Gastrocnemius medialis (tissue), 4 donors: Measurements from ENCODE around the gene ARHGAP42. TPM values are rescaled to one million over a fixed set of nuclear protein-coding genes. Genes with fewer than 3 reads are reported as not detected.

ENCODE experiments used
- ATAC-seq, 2 donors: fragments of 150-250 bp; one replicate each; pipeline ENCODE4 v1.9.1; 2016
- DNase-seq, 2 donors: peaks; one replicate each; pipeline ENCODE4 v3.0.0-alpha.2; 2019
- H3K27ac ChIP-seq, 4 donors: fragments of 200-600 bp; sonication (generic); 1 replicate in 1 of 4; 2 replicates in 3 of 4; pipeline ENCODE4 v1.5.1; 2016 to 2018; ENCODE audit warnings: mild to moderate bottlenecking in 2 of 4, moderate library complexity in 1 of 4
- H3K27me3 ChIP-seq, 3 donors: fragments of 200-600 bp; sonication (generic) in 2 of 3; 1 replicate in 1 of 3; 2 replicates in 2 of 3; pipeline versions ENCODE4 v1.5.1 to v1.6.0; 2016 to 2019; ENCODE audit warnings: mild to moderate bottlenecking in 1 of 3, moderate library complexity in 1 of 3
- H3K36me3 ChIP-seq, 2 donors: fragments of 200-600 bp; sonication (generic) in 1 of 2; one replicate each; pipeline ENCODE4 v1.5.1; 2017 to 2018
- H3K4me1 ChIP-seq, 2 donors: fragments of 200-600 bp; sonication (generic) in 1 of 2; one replicate each; pipeline ENCODE4 v1.5.1; 2016 to 2017; ENCODE audit warnings: mild to moderate bottlenecking in 2 of 2
- H3K4me3 ChIP-seq, 4 donors: fragments of 200-600 bp; sonication (generic) in 3 of 4; 1 replicate in 1 of 4; 2 replicates in 3 of 4; pipeline ENCODE4 v1.5.1; 2016 to 2019; ENCODE audit warnings: mild to moderate bottlenecking in 2 of 4
- H3K9me3 ChIP-seq, 3 donors: fragments of 200-600 bp; sonication (generic) in 2 of 3; 1 replicate in 1 of 3; 2 replicates in 2 of 3; pipeline ENCODE4 v1.5.1; 2016 to 2019
- CTCF ChIP-seq, 5 experiments: fragments of 450-650 bp in 3 of 5; fragments of 200-600 bp in 2 of 5; sonication (generic) in 2 of 5; IDR thresholded peaks in 4 of 5; conservative IDR thresholded peaks in 1 of 5; 1 replicate in 4 of 5; 2 replicates in 1 of 5; pipeline ENCODE4 v1.5.1; 2016 to 2019; ENCODE audit warnings: antibody characterized with exemption in 5 of 5, mild to moderate bottlenecking in 3 of 5, moderate library complexity in 3 of 5
- POLR2A ChIP-seq, 2 donors: fragments of 450-650 bp; IDR thresholded peaks; one replicate each; pipeline ENCODE4 v1.6.1; 2017; ENCODE audit warnings: antibody characterized with exemption in 2 of 2, mild to moderate bottlenecking in 2 of 2, moderate library complexity in 2 of 2
- in situ Hi-C, 4 donors: fragments of 200-750 bp; cut with MboI; loops; one replicate each; pipeline versions ENCODE4 v1.15.0 to v1.8.0; 2017; ENCODE audit warnings: low sequenced_read_pairs in 4 of 4
- intact Hi-C: fragments of 100-400 bp; cut with DNase I; formaldehyde crosslinking; loops from one replicate; pipeline ENCODE4 v1.15.1; 2023; ENCODE audit warnings: low total_unique reads
- total RNA-seq, 4 donors: library from RNA; depleted of rRNA; stranded (reverse); fragments of >200 nt; gene quantifications; one replicate each; pipeline versions ENCODE4 v1.1.0 to v1.2.3, GENCODE V29; 2016

ARHGAP42 gene
- total RNA-seq, 4 donors from 2014 or later: 6.0 to 13.9 (median 10.2) TPM

- H3K27me3 ChIP-seq: no peaks in the 10 kb centered on the region
- H3K9me3 ChIP-seq: no peaks in the 10 kb centered on the region
- DNase-seq (no peak), ATAC-seq (no peak)
- H3K4me1 ChIP-seq: no peaks in the 10 kb centered on the region
- intact Hi-C loops (no loop called here), in situ Hi-C loops (no loop called here)
- H3K4me3 ChIP-seq: no peak overlapping the region
- no peak for TF ChIP-seq POLR2A (IDR thresholded peaks at IDR 0.05)
- TF ChIP-seq CTCF (IDR thresholded peaks at IDR 0.05 in 4 of 5, conservative IDR thresholded peaks at IDR 0.05 in 1 of 5): no peak
- H3K27ac ChIP-seq: no peak overlapping the region
- H3K36me3 ChIP-seq: no peaks in the 10 kb centered on the region
Observed at GRCh38 chr11:100955318-100955717, 268.2 kb downstream of the ARHGAP42 start.

- H3K36me3 ChIP-seq: no peaks in the 10 kb centered on the region
- H3K4me1 ChIP-seq: no peaks in the 10 kb centered on the region
- ATAC-seq (no peak), DNase-seq (no peak)
- no peak overlapping the region for H3K27ac ChIP-seq
- TF ChIP-seq CTCF (IDR thresholded peaks at IDR 0.05 in 4 of 5, conservative IDR thresholded peaks at IDR 0.05 in 1 of 5) (no peak), POLR2A (IDR thresholded peaks at IDR 0.05) (no peak)
- no peaks in the 10 kb centered on the region for H3K9me3 ChIP-seq
- no peak overlapping the region for H3K4me3 ChIP-seq
- intact Hi-C loops (no loop called here), in situ Hi-C loops (no loop called here)
- H3K27me3 ChIP-seq: no peaks in the 10 kb centered on the region
Observed at GRCh38 chr11:100956351-100956750, 269.3 kb downstream of the ARHGAP42 start.

GRCh38 chr11:100957499-100957898 is 270.4 kb downstream of the ARHGAP42 start:
- Histone ChIP-seq H3K9me3 (no peaks in the 10 kb centered on the region), H3K36me3 (peaks cover 0 to 5% of the 10 kb centered on the region in 2 donors), H3K4me3 (no peak overlapping the region), H3K27ac (no peak overlapping the region), H3K27me3 (no peaks in the 10 kb centered on the region), H3K4me1 (no peaks in the 10 kb centered on the region)
- DNase-seq (no peak), ATAC-seq (no peak)
- TF ChIP-seq CTCF (IDR thresholded peaks at IDR 0.05 in 4 of 5, conservative IDR thresholded peaks at IDR 0.05 in 1 of 5) (no peak), POLR2A (IDR thresholded peaks at IDR 0.05) (no peak)
- intact Hi-C loops (no loop called here), in situ Hi-C loops (no loop called here)

GRCh38 chr11:100961633-100962032 is 274.5 kb downstream of the ARHGAP42 start:
- Histone ChIP-seq H3K9me3 (no peaks in the 10 kb centered on the region), H3K27ac (no peak overlapping the region), H3K4me3 (no peak overlapping the region), H3K36me3 (peaks cover 0 to 32% of the 10 kb centered on the region in 2 donors), H3K27me3 (no peaks in the 10 kb centered on the region), H3K4me1 (no peaks in the 10 kb centered on the region)
- no peak for TF ChIP-seq POLR2A (IDR thresholded peaks at IDR 0.05)
- TF ChIP-seq CTCF (IDR thresholded peaks at IDR 0.05 in 4 of 5, conservative IDR thresholded peaks at IDR 0.05 in 1 of 5): no peak
- DNase-seq (no peak), ATAC-seq (no peak)
- in situ Hi-C loops (no loop called here), intact Hi-C loops (no loop called here)

GRCh38 chr11:100963375-100963774 is 276.3 kb downstream of the ARHGAP42 start:
- no peak for ATAC-seq
- in situ Hi-C loops: no loop called here
- Histone ChIP-seq H3K27me3 (no peaks in the 10 kb centered on the region), H3K4me3 (no peak overlapping the region), H3K4me1 (no peaks in the 10 kb centered on the region), H3K27ac (no peak overlapping the region), H3K9me3 (no peaks in the 10 kb centered on the region), H3K36me3 (peaks cover 0 to 32% of the 10 kb centered on the region in 2 donors)
- no peak for TF ChIP-seq CTCF (IDR thresholded peaks at IDR 0.05 in 4 of 5, conservative IDR thresholded peaks at IDR 0.05 in 1 of 5)
- TF ChIP-seq POLR2A (IDR thresholded peaks at IDR 0.05): no peak
- intact Hi-C loops: no loop called here
- no peak for DNase-seq
